Psoas muscle (tissue), 8 donors: Measurements from ENCODE around the gene SH2D4B. TPM values are rescaled to one million over a fixed set of nuclear protein-coding genes. Genes with fewer than 3 reads are reported as not detected.
A peak's percentile ranks its signal among the peaks of the same experiment; 100 is the strongest.
"Not testable (repeated sequence)": the region's sequence is repeated elsewhere in the genome, so short reads cannot be mapped to it uniquely, and the experiment has no call there.

Experiments used
- ATAC-seq, 4 donors: fragments of 200-7000 bp; cut with Tn5 transposase; one replicate each; pipeline ENCODE4 v1.9.1; 2020; ENCODE audit warnings: moderate library complexity in 3 of 4, mild to moderate bottlenecking in 2 of 4
- DNase-seq, 2 donors: peaks; one replicate each; pipeline ENCODE4 v3.0.0-alpha.2; 2020
- H3K27ac ChIP-seq: fragments of 200-600 bp; one replicate; pipeline ENCODE4 v1.8.0; 2022
- H3K27me3 ChIP-seq, 3 donors: fragments of 200-600 bp in 1 of 3; one replicate each; pipeline versions ENCODE4 v1.6.1 to v1.8.0; 2013 to 2022; ENCODE audit warnings: low read length in 2 of 3, mild to moderate bottlenecking in 2 of 3, moderate library complexity in 1 of 3; ENCODE audit not compliant: insufficient read depth in 3 of 3
- H3K36me3 ChIP-seq, 2 donors: fragments of 200-600 bp in 1 of 2; one replicate each; pipeline versions ENCODE4 v1.6.1 to v1.8.0; 2013 to 2022; ENCODE audit warnings: low read depth in 1 of 2, mild to moderate bottlenecking in 1 of 2, moderate library complexity in 1 of 2; ENCODE audit not compliant: insufficient read depth in 1 of 2
- H3K4me1 ChIP-seq: fragments of 200-600 bp; one replicate; pipeline ENCODE4 v1.8.0; 2022
- H3K4me3 ChIP-seq: fragments of 200-600 bp; one replicate; pipeline ENCODE4 v1.8.0; 2022; ENCODE audit warnings: mild to moderate bottlenecking
- H3K9me3 ChIP-seq: fragments of 200-600 bp; one replicate; pipeline ENCODE4 v1.8.0; 2022
- WGBS, 3 donors: extraction: QIAGEN DNeasy Blood & Tissue Kit; methylation state at CpG; one replicate each; pipeline versions ENCODE4 v1.1.6 to v1.1.7; 2013; 5-methylcytosine and 5-hydroxymethylcytosine counted together
- intact Hi-C, 2 donors: fragments of 100-400 bp; cut with DNase I; formaldehyde crosslinking; loops; one replicate each; pipeline versions ENCODE4 v1.11.0 to v1.14.2; 2022
- polyA plus RNA-seq, 3 donors: library from polyadenylated mRNA; stranded (reverse); fragments of 200-250 nt; gene quantifications; one replicate each; pipeline ENCODE4 v1.2.3, GENCODE V29; 2013
- total RNA-seq, 4 donors: library from RNA; stranded (reverse); fragmentation: NEBNext Ultra II Directional in 2 of 4; extraction: Animal tissue kit (Norgen Biotek cat#: 25700) in 2 of 4; gene quantifications; one replicate each; pipeline versions ENCODE4 v1.2.1 to v1.2.4, GENCODE V29; 2021 to 2023
- TF ChIP-seq, protein P1 (sequence below): fragments of 200-600 bp; IDR thresholded peaks from one replicate; pipeline ENCODE4 v1.8.0; 2022; ENCODE audit warnings: antibody characterized with exemption
- donor health status: healthy with polysubstance abuse.
- donor health status: DM: no; HTN: no; CAD: no; lungs with moderate emphysema.
- donor health status: Bipolar disorder and iron deficiency.
- donor health status: healthy.
- donor health status: DM: yes; HTN: yes; CAD: no.
- donor health status: DM: no; HTN: no; CAD: no.
- donor health status: DM: no; HTN: no; CAD: no.
- donor health status: DM: yes; HTN: yes; CAD: no.

The SH2D4B gene
- total and polyA plus RNA-seq, 7 donors: 0.01 TPM; not detected in 6

GRCh38 chr10:80532571-80532970 lies 5.1 kb upstream of the SH2D4B start:
- no peak overlapping the region for H3K27ac ChIP-seq
- DNase-seq (peak in 1 of 2 donors; percentile 11), ATAC-seq (no peak)
- H3K27me3 ChIP-seq: peaks cover 0 to 3% (median 0%) of the 10 kb centered on the region in 3 donors
- H3K4me3 ChIP-seq: no peak overlapping the region
- TF ChIP-seq, protein P1, sequence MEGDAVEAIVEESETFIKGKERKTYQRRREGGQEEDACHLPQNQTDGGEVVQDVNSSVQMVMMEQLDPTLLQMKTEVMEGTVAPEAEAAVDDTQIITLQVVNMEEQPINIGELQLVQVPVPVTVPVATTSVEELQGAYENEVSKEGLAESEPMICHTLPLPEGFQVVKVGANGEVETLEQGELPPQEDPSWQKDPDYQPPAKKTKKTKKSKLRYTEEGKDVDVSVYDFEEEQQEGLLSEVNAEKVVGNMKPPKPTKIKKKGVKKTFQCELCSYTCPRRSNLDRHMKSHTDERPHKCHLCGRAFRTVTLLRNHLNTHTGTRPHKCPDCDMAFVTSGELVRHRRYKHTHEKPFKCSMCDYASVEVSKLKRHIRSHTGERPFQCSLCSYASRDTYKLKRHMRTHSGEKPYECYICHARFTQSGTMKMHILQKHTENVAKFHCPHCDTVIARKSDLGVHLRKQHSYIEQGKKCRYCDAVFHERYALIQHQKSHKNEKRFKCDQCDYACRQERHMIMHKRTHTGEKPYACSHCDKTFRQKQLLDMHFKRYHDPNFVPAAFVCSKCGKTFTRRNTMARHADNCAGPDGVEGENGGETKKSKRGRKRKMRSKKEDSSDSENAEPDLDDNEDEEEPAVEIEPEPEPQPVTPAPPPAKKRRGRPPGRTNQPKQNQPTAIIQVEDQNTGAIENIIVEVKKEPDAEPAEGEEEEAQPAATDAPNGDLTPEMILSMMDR: no peak
- H3K9me3 ChIP-seq: no peaks in the 10 kb centered on the region
- intact Hi-C loops: no loop called here
- no peaks in the 10 kb centered on the region for H3K4me1 ChIP-seq
- H3K36me3 ChIP-seq: no peaks in the 10 kb centered on the region
- WGBS, 3 donors: 82 to 92% (median 86%) methylated on average over 4 of the region's 4 CpGs

GRCh38 chr10:80534059-80534458 lies 3.6 kb upstream of the SH2D4B start:
- H3K9me3 ChIP-seq, H3K4me1 ChIP-seq, H3K4me3 ChIP-seq, ATAC-seq, H3K36me3 ChIP-seq, H3K27me3 ChIP-seq, H3K27ac ChIP-seq, intact Hi-C loops: not testable (repeated sequence)
- 93 to 100% methylated on average over 3 to 15 of the region's 25 CpGs; no CpG with 5 or more reads in 1 of the 3 donors for WGBS, 3 donors
- DNase-seq: peak in 1 of 2 donors; percentile 8

DNA sequence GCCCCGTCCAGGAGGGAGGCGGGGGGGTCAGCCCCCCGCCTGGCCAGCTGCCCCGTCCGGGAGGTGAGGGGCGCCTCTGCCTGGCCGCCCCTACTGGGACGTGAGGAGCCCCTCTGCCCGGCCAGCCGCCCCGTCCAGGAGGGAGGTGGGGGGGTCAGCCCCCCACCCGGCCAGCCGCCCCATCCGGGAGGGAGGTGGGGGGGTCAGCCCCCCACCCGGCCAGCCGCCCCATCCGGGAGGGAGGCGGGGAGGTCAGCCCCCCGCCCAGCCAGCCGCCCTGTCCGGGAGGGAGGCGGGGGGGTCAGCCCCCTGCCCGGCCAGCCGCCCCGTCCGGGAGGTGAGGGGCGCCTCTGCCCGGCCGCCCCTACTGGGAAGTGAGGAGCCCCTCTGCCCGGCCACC lies 3.1 kb upstream of the SH2D4B start:
- H3K27me3 ChIP-seq, H3K4me1 ChIP-seq, H3K4me3 ChIP-seq, H3K36me3 ChIP-seq, ATAC-seq, intact Hi-C loops, H3K9me3 ChIP-seq, H3K27ac ChIP-seq: not testable (repeated sequence)
- 70 to 91% (median 76%) methylated on average over 3 to 12 of the region's 30 CpGs for WGBS, 3 donors
- DNase-seq: peak in 1 of 2 donors; percentile 3

- peak overlapping the region; percentile 27 for H3K27ac ChIP-seq
- no peaks in the 10 kb centered on the region for H3K4me1 ChIP-seq
- H3K36me3 ChIP-seq: no peaks in the 10 kb centered on the region
- ATAC-seq (peak; percentile 75 to 89 (median 82)), DNase-seq (peak; percentile 60 to 87)
- peak overlapping the region; percentile 60 for H3K4me3 ChIP-seq
- peaks cover 0 to 3% (median 0%) of the 10 kb centered on the region in 3 donors for H3K27me3 ChIP-seq
- WGBS, 3 donors: 25 to 48% (median 28%) methylated on average over 46 to 50 of the region's 50 CpGs
- intact Hi-C loops: no loop called here
- H3K9me3 ChIP-seq: no peaks in the 10 kb centered on the region
- TF ChIP-seq, protein P1: peak; percentile 45
These were observed 1.9 kb upstream of the SH2D4B start for GRCh38 chr10:80535671-80536360.

DNA sequence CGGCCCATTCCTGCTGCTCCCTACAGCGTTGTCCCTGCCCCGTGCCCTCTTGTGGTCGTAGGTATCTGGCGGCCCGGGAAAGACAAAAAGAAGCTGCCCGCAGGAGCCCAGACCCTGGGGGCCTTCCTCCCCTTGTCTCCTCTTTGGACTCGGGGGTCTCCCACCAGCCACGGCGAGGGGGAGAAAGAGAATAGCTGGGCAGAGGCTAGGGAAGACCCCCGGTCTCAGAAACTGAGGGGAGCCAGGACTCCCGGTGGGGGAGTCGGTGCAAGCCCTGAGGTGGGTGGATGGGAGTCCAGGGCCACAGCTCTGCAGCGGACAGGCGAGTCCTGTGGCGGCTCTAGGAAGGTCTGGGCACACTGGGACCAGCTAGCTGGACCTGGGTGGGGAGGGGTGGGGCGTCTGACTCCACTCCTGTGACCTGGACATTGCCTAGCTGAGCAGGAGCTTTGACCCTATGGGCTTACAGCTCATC lies 1.3 kb upstream of the SH2D4B start:
- DNase-seq: no peak
- Histone ChIP-seq H3K4me3 (peak overlapping the region; percentile 60), H3K9me3 (no peaks in the 10 kb centered on the region), H3K27me3 (peaks cover 0 to 3% (median 0%) of the 10 kb centered on the region in 3 donors), H3K4me1 (no peaks in the 10 kb centered on the region), H3K36me3 (no peaks in the 10 kb centered on the region), H3K27ac (no peak overlapping the region)
- ATAC-seq: peak in 1 of 4 donors; percentile 8
- TF ChIP-seq, protein P1: no peak
- WGBS, 3 donors: 76 to 89% (median 81%) methylated on average over 16 to 17 of the region's 17 CpGs
- intact Hi-C loops: no loop called here
